Measurements from ENCODE around the gene ARHGAP42.

- no peak for TF ChIP-seq CTCF (IDR thresholded peaks at IDR 0.05)
- TF ChIP-seq POLR2AphosphoS5 (IDR thresholded peaks at IDR 0.05; ENCODE audit: low read depth, low read length): no peak; the same call in 1 of the 2 replicates
Measured at GRCh38 chr11:100739666-100740065, 52.6 kb downstream of the ARHGAP42 start.

Data from Panc1 (cell line).